Fibroblast of peridontal ligament (primary cell): ENCODE data around the gene LRRC40.
"Not testable (repeated sequence)": the region's sequence is repeated elsewhere in the genome, so short reads cannot be mapped to it uniquely, and the experiment has no call there.

ENCODE experiments used
- DNase-seq: peaks from one replicate; pipeline ENCODE4 v3.0.0-alpha.2; 2010; ENCODE audit errors: extremely low read depth

Gene LRRC40

DNA sequence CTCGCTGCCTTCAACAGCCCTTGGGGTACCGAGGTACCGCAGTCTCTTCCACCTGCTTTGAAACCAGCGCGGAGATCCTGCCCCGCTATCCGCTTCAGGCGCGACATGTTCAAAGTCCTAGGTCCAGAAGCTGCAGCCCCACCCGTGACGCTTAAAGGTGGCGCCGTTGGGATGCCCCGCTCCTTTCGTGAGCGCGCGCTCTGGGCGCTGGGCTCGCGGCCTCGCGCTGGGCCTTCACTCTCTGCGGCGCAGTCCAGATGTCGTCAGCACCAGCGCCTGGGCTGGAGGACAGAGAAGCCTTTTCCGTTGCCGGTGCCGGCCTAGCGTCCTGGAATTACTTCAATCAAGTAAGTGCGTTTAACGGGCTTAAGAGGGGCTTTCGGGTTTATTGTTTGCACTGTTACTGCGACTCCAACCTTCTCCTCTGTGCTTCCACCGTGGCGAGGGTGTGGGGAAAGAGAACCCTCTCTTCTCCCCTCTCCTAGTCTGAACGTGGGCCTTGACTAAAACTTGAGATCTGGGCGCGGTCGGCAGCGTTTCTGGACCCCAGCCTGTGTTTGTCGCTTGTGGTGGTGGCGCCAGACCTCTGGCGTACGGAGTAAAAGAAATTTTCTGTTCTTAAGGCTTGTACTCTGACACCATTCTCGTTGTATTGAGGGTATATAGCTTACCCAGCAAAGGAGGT, at the start of gene LRRC40:
Gene LRRC40, minus strand, starts transcription at position 146 of the 685 bp plus-strand sequence. Its CDS starts 39 bp downstream, at position 107.
- DNase-seq, result peak; percentile 95

- no peak for DNase-seq
These were observed 43.4 kb upstream of the LRRC40 start for GRCh38 chr1:70248729-70249128.

DNA sequence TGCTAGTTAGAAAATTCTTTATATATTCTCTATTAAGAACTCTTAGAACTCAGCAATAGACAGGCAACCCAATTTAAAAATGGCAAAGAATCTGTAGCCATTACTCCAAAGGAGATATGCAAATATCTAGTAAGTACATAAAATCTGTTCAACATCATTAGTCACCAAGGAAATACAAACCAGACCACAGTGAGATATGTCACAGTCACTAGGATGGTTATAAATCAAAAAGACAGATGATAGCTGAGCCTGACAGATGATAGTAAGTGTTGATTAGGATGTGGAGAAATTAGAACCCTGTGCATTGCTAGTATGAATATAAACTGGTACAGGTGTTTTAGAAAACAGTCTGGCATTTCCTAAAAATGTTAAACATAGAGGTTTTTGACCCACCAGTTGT, 42.4 kb upstream of the LRRC40 start:
- DNase-seq, result no peak

DNA sequence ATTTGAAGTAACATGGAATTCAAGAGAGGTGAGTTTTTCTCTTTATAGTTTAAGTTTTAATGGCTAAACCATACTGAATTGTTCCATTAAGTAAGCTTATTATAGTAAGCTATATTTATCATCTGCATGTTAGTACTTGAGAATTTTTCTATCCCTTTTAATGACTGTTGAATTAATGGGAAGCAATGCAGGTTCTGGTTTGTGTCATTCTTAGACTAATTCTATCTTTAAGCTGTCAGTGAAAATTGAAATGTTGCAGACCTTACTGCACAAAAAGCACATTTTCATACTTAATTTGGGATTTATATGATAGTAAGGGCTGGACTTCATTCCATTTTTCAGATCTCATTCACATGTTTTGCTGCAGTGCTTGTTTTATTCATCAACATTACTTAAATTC, 41.7 kb upstream of the LRRC40 start:
- no peak for DNase-seq

GRCh38 chr1:70239940-70240339, 34.6 kb upstream of the LRRC40 start:
- DNase-seq, result no peak

- DNase-seq, result no peak
These were observed 29.4 kb upstream of the LRRC40 start for GRCh38 chr1:70234733-70235132.

DNA sequence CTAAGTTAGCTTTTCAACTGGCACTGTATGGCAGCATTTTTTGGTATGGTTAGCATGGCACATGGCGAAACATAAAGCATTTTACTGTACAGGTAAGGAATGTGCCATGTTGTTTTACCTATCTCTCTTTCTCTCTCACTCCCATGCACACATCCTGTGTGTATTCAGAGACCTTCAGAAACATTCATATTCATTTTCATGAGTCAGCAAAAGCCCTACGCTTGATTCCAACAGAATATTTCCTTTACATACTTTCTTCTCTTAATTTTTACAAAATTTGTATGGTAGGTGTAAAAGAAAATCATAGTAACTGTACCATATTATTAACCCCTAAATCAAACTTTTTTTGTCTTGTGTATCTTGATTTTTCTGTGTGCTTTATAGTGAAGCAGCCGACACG, 26.1 kb upstream of the LRRC40 start:
- no peak for DNase-seq

GRCh38 chr1:70228670-70229069, 23.3 kb upstream of the LRRC40 start:
- no peak for DNase-seq

DNA sequence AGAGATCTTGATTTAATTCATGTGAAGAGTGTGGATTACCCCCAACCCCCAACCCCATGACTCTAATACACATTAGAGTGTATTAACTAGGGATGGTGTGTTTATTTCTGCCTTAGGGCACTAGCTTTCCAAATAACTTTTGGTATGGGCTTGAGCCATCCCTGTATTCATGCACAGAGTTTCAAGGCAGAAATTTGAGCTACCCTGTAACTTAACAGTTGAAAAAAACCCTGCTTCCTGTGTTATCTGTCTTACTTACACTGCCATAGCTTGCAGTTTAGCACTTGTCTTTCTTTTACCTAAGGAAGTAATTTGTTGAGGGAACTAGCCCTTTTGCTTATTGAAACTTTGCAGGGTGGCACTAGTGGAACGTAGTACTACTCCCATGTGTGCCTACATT, 22.1 kb upstream of the LRRC40 start:
- DNase-seq, result peak; percentile 11

GRCh38 chr1:70224954-70225353, 19.6 kb upstream of the LRRC40 start:
- no peak for DNase-seq

DNA sequence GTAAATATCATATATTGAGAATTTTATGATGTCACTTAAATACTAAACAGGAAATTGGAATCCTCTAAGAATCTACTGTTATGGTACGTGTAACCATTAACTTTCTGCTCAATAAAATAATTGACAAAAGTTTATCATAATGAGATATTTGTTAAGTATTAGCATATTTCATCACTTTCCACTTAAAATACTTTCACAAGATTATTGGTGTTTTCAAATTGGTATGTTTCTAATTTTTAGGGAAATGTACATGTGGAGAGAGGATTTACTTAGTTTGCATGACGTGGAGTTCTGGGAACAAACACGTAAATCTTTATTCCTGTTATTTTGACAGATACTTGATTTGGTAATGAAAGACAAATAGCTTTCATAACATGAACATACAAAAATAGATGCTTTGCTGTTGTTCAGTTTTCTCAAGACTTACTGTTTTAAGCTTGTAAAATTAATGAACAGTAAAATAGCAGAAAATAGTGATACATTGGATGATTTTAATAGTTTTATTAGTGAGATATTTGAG, 17.4 kb upstream of the LRRC40 start:
- DNase-seq, result peak; percentile 13

DNA sequence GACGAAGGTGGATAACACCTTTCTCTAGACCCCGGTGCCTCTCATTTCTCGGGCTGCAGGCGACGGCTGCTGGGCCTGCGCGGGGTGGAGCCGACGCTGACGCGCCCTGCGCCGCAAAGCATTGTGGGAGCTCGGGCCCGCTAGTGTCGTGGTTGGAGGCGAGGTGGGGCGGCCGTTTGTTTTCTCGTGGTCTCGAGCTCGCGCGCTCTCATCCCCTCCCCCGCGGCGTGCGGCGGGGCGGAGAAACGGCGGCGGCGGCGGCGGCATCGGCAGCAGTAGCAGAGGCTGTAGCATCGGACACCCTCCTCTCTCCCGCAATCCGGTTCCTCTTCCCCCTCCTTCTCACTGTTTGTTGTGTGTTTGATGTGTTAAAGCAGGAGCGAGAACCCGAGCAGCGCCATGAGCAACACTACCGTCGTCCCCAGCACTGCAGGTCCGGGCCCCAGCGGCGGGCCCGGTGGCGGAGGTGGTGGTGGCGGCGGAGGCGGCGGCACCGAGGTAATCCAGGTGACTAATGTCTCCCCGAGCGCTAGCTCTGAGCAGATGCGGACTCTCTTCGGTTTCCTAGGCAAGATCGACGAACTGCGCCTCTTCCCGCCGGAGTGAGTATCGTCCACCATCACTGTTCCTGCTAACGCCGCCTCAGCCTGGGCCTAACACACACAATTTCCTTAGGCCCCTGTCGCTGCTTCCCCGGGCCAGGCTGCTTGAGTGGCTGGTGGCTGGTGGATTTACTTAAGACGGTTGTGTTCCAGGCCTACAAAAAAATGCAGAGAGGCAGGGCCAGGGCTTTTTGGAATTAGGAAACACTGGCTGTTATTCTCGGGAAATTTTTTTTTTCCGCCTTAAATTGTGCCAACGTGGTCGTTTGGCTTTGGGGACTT, 16.1 kb upstream of the LRRC40 start, which contains the start of gene SRSF11:
Gene SRSF11, plus strand, starts transcription at position 143 of the 884 bp plus-strand sequence. Its CDS starts 257 bp downstream, at position 400.
- peak; percentile 92 for DNase-seq

- no peak for DNase-seq
These were observed 15.3 kb upstream of the LRRC40 start for GRCh38 chr1:70220517-70221237.

DNA sequence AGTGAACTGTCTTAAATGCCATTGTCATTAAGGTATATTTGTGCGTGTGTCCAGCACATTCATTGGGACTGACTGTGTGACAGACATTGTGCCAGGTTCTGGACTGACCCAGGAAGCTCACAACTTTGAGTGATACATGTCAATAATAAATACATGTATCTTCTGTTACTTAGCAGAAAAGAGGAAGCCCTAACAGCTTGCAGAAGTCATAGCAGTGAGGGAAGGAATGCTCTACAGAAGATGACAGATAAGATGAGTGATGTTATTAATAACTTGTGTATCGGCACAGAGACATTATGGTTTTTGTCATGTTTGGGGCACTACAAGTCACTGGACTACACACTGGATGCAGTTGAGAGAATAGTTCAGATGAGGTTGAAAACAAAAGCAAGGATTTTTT, 14.6 kb upstream of the LRRC40 start:
- DNase-seq, result no peak

- DNase-seq, result peak; percentile 22
These were observed 6.2 kb upstream of the LRRC40 start for GRCh38 chr1:70211541-70211940.

DNA sequence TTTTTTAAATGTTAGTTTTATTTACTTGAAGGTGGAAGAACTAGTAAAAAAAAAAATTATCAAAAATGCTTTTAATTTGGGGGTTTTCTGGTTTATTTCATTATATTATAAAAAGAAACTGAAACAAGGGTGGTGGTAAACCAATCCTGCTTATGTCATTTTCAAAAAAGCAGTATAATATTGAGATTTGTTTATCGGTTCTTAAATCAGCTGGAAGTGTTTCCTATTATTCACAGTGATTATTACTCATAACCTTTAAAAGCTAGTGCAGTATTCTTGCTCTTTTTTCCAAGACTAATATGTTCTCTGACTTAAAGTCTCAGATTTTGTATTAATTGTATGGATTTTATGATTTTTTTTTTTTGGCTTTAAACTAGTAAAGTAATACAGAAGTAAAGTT, 5.4 kb upstream of the LRRC40 start:
- no peak for DNase-seq

GRCh38 chr1:70208292-70208691, 2.9 kb upstream of the LRRC40 start:
- DNase-seq, result no peak

DNA sequence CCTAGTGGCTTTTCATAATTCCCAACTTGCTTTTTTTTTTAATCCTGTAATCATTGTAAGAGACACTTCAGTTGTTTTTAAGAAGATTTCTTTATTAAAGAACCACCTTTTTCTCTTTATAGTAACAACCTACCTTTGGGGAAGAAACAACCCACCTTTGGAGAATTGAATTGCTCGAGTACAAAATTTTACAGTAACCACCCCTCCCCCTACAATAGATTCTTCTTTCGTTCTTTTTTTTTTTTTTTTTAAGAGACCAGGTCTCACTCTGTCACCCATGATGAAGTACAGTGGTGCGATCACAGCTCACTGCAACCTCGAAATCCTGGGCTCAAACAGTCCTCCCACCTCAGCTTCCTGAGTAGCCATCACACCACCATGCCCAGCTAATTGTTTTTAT, 2.1 kb upstream of the LRRC40 start:
- no peak for DNase-seq

DNA sequence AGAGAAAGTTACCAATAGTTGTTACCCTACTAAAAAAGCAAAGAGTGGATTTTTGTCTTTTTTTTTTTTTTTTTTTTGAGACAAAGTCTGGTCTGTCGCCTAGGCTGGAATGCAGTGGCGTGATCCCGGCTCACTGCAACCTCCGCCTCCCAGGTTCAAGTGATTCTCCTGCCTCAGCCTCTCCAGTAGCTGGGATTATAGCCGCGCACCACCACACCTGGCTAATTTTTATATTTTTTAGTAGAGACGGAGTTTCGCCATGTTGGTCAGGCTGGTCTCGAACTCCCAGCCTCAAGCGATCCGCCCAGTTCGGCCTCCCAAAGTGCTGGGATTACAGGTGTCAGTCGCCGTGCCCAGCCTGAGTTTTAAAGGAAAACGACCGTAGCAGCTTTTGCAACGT, 1.5 kb upstream of the LRRC40 start:
- DNase-seq, result not testable (repeated sequence)

- no peak for DNase-seq
These were observed 327 bp downstream of the LRRC40 start for GRCh38 chr1:70205071-70205433.

- DNase-seq, result peak; percentile 23
These were observed 779 bp downstream of the LRRC40 start for GRCh38 chr1:70204600-70204999.

- no peak for DNase-seq
These were observed 1.2 kb downstream of the LRRC40 start for GRCh38 chr1:70204139-70204538.
